Transverse colon (tissue), 4 donors: ENCODE measurements around the gene NR1H3.

Experiments
- EP300 ChIP-seq: sonication (generic); formaldehyde crosslinking; IDR thresholded peaks from one replicate; pipeline ENCODE4 v1.6.1; 2017; ENCODE audit warnings: antibody characterized with exemption, low read depth
- POLR2A ChIP-seq: fragments of 450-650 bp; IDR thresholded peaks from one replicate; pipeline ENCODE4 v1.6.1; 2016; ENCODE audit warnings: antibody characterized with exemption, mild to moderate bottlenecking, moderate library complexity
- POLR2AphosphoS5 ChIP-seq, 3 donors: sonication (generic); formaldehyde crosslinking; IDR thresholded peaks; one replicate each; pipeline ENCODE4 v1.6.1; 2016; ENCODE audit warnings: antibody characterized with exemption in 3 of 3
- TF ChIP-seq, protein P1 (sequence below), 5 experiments: fragments of 200-600 bp in 3 of 5; fragments of 450-650 bp in 2 of 5; sonication (generic) in 3 of 5; IDR thresholded peaks; 1 replicate in 2 of 5; 2 replicates in 3 of 5; pipeline ENCODE4 v1.5.1; 2016 to 2017; ENCODE audit warnings: antibody characterized with exemption in 5 of 5, inconsistent platforms in 3 of 5, mild to moderate bottlenecking in 2 of 5, moderate library complexity in 1 of 5

GRCh38 chr11:47260366-47260765, 2.6 kb downstream of the NR1H3 start:
- TF ChIP-seq EP300 (no peak), POLR2AphosphoS5 (IDR thresholded peaks at IDR 0.05) (no peak), POLR2A (no peak)
- TF ChIP-seq, protein P1, sequence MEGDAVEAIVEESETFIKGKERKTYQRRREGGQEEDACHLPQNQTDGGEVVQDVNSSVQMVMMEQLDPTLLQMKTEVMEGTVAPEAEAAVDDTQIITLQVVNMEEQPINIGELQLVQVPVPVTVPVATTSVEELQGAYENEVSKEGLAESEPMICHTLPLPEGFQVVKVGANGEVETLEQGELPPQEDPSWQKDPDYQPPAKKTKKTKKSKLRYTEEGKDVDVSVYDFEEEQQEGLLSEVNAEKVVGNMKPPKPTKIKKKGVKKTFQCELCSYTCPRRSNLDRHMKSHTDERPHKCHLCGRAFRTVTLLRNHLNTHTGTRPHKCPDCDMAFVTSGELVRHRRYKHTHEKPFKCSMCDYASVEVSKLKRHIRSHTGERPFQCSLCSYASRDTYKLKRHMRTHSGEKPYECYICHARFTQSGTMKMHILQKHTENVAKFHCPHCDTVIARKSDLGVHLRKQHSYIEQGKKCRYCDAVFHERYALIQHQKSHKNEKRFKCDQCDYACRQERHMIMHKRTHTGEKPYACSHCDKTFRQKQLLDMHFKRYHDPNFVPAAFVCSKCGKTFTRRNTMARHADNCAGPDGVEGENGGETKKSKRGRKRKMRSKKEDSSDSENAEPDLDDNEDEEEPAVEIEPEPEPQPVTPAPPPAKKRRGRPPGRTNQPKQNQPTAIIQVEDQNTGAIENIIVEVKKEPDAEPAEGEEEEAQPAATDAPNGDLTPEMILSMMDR (IDR thresholded peaks at IDR 0.05), result no peak
